ENCODE measurements around the gene ANKRD23. TPM values are rescaled to one million over a fixed set of nuclear protein-coding genes. Genes with fewer than 3 reads are reported as not detected.
"Not testable (repeated sequence)": the region's sequence is repeated elsewhere in the genome, so short reads cannot be mapped to it uniquely, and the experiment has no call there.

The ANKRD23 gene
- total and polyA plus RNA-seq, 11 donors: 0.96 to 26.7 (median 7.9) TPM

DNA sequence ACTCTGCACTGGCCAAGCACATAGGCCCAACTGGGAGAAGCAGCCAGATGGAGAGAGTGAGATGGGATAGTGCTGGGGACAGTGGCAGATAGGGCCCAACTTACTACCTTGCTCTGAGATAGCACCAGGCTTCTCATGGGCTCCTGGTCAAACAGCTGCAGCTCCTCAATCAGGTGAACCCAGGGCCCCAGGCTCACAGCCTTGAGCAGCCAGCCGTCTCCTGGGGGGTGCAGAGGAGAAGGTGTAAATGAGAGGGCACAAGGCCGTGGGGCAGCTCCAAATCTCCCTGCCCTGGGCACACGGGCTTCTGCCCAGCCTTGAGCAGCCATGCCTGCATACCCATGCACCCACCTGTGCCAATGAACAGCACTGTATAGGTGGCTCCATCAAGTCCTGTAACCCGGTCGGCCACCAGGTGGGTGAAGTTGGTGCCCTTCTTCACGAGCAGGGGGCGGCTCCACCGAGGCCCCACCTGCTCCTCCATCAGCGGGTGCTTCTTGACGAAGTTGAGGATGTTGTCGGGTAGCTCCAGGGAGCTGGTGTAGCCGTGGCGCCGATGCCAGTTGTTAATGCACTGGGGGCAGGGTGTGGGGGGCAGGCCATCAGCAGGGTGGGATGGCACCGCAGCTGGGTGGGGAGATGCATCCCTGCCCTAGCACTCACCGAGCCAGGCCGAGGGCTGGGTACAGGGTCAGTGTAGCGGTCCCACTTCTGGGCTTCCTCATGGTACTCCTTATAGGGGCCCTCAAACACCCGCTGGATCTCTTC lies 19.9 kb upstream of the ANKRD23 start:
- Histone ChIP-seq H3K27me3 (peaks cover 0 to 3% (median 0%) of the 10 kb centered on the region in 9 donors), H3K27ac (peak overlapping the region in 1 of 12 donors; percentile 98), H3K4me1 (peaks cover 0 to 75% (median 59%) of the 10 kb centered on the region in 12 donors), H3K4me3 (no peak overlapping the region), H3K9me3 (no peaks in the 10 kb centered on the region), H3K36me3 (peaks cover 0 to 80% (median 71%) of the 10 kb centered on the region in 9 donors)
- DNase-seq (peak in 1 of 5 donors; percentile 60), ATAC-seq (no peak)
- WGBS, 4 donors: 78 to 87% (median 85%) methylated on average over 14 to 19 of the region's 19 CpGs
- intact Hi-C loops (cut with DNase I): no loop called here
- no peak for TF ChIP-seq CTCF (IDR thresholded peaks at IDR 0.05)
- no peak for TF ChIP-seq POLR2A (IDR thresholded peaks at IDR 0.05)

DNA sequence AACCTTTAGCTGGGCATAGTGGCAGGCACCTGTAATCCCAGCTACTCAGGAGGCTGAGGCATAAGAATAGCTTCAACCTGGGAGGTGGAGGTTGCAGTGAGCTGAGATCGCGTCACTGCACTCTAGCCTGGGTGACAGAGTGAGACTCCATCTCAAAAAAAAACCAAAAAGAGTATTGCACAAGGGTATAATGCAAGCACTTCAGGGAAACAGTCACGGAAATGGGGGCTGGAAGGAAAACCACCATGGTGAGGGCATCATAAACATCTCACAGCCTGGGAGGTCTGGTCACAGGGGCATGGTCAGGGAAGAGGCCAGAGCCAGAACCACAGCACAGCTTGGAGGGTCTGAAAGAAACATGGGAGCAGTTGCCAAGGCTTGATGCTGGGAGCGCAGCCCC lies 19.2 kb upstream of the ANKRD23 start:
- intact Hi-C loops (cut with DNase I); DNase-seq; H3K9me3 ChIP-seq; H3K4me3 ChIP-seq; ATAC-seq; H3K27me3 ChIP-seq: not testable (repeated sequence)
- Histone ChIP-seq H3K36me3 (peaks cover 0 to 80% (median 71%) of the 10 kb centered on the region in 9 donors), H3K4me1 (peaks cover 0 to 77% (median 60%) of the 10 kb centered on the region in 12 donors), H3K27ac (peak overlapping the region in 1 of 12 donors; percentile 98)
- 86 to 92% (median 88%) methylated on average over 4 of the region's 4 CpGs for WGBS, 4 donors

- Histone ChIP-seq H3K4me3 (no peak overlapping the region), H3K9me3 (no peaks in the 10 kb centered on the region), H3K4me1 (peaks cover 0 to 70% (median 52%) of the 10 kb centered on the region in 12 donors), H3K27ac (peak overlapping the region in 3 of 12 donors; percentile 21 to 87 (median 81)), H3K36me3 (peaks cover 0 to 65% (median 58%) of the 10 kb centered on the region in 9 donors), H3K27me3 (no peaks in the 10 kb centered on the region)
- no peak for TF ChIP-seq CTCF (IDR thresholded peaks at IDR 0.05)
- TF ChIP-seq POLR2A (IDR thresholded peaks at IDR 0.05): no peak
- no peak for ATAC-seq
- peak in 2 of 5 donors; percentile 26 to 56 for DNase-seq
- whole genome bisulfite sequencing, 4 donors: 82 to 95% (median 94%) methylated on average over 7 to 17 of the region's 17 CpGs
- intact Hi-C loops (cut with DNase I): loop anchor here in 1 of 10 donors (2.0 kb wide), 1 partner anchor 90 kb away; no protein-coding TSS in a partner anchor
Observed at GRCh38 chr2:96861074-96861473, 17.3 kb upstream of the ANKRD23 start.

DNA sequence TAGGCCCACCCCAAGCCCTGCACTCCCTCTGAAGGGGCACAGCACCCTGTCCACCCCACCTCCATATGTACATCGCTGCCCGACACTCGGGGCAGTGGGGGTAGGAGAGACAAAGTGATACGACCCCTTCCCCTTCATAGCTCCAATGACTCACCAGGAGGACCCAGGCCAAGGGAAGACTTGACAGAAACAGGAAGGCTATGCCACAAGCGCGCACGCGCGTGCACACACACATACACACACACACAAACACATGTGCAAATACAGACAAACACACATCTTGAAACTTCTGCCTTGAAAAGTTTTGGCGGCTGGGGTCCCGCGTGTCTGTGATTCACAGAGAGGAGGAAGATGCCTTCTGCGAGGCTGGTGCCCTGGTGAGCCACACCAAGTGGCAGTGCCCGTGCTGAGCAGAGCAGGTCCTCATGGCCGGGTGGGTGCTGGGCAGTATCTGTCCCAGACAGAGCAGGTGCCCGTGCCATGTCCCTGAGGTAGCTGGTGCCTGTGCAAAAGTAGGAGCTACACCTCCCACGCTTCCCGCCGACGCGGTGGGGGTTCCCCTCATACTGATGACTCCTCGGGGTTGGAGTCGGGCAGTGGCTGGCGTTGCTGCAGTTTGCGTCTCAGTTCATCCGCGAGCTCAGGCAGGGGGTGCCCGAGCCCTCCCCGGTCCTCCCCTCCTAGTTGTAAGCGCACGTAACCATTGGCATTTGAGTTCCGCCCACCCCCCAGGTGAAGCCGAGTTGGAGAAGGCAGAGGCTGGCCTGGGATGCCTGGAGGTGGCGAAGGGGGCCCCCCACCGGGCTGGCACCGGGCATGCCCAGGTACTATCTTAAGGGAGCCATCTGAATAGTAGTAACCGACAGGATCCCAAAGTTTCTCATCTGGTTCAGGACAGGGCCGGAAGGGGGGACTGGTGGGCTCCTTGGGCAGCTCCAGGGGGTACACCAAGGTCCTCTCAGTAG lies 16.5 kb upstream of the ANKRD23 start:
- no peak for ATAC-seq
- no peaks in the 10 kb centered on the region for H3K9me3 ChIP-seq
- intact Hi-C loops (cut with DNase I): loop anchor here in 1 of 10 donors (2.0 kb wide), 1 partner anchor 90 kb away; no protein-coding TSS in a partner anchor
- 72 to 77% (median 75%) methylated on average over 29 to 38 of the region's 38 CpGs for WGBS, 4 donors
- TF ChIP-seq CTCF (IDR thresholded peaks at IDR 0.05) (no peak), POLR2A (IDR thresholded peaks at IDR 0.05) (no peak)
- peaks cover 0 to 63% (median 48%) of the 10 kb centered on the region in 12 donors for H3K4me1 ChIP-seq
- H3K4me3 ChIP-seq: no peak overlapping the region
- DNase-seq: peak in 3 of 5 donors; percentile 29 to 62 (median 32)
- H3K27ac ChIP-seq: peak overlapping the region in 11 of 12 donors; percentile 25 to 87 (median 77)
- H3K36me3 ChIP-seq: peaks cover 0 to 58% (median 50%) of the 10 kb centered on the region in 9 donors
- no peaks in the 10 kb centered on the region for H3K27me3 ChIP-seq

Measured in heart left ventricle (tissue), 16 donors.